NK-92 treated with Interleukin-12 subunit alpha and Interleukin-12 subunit beta, amount 100 ng/mL, for 24 hours (cell line): Measurements from ENCODE around the gene FBL.

ENCODE experiments used
- DNase-seq: peaks from one replicate; lab custom pipeline; 2025; lab: John Stamatoyannopoulos, UW

The FBL gene

GRCh38 chr19:39788244-39788643, 57.9 kb downstream of the FBL start:
- DNase-seq: no peak
